Uterus (tissue), 4 donors: ENCODE measurements around the gene AP1S1. TPM values are rescaled to one million over a fixed set of nuclear protein-coding genes. Genes with fewer than 3 reads are reported as not detected.
A peak's percentile ranks its signal among the peaks of the same experiment; 100 is the strongest.
"Not testable (repeated sequence)": the region's sequence is repeated elsewhere in the genome, so short reads cannot be mapped to it uniquely, and the experiment has no call there.

Experiments used
- DNase-seq, 2 donors: peaks; one replicate each; pipeline ENCODE4 v3.0.0-alpha.2; 2019 to 2020
- H3K27ac ChIP-seq, 2 donors: fragments of 200-600 bp; sonication (generic); 1 replicate in 1 of 2; 2 replicates in 1 of 2; pipeline ENCODE4 v1.5.1; 2016 to 2018
- H3K27me3 ChIP-seq, 2 donors: fragments of 200-600 bp; sonication (generic); one replicate each; pipeline ENCODE4 v1.5.1; 2018 to 2019; ENCODE audit warnings: control low read depth in 1 of 2
- H3K36me3 ChIP-seq, 2 donors: fragments of 200-600 bp; sonication (generic); one replicate each; pipeline ENCODE4 v1.5.1; 2019; ENCODE audit warnings: control low read depth in 1 of 2
- H3K4me1 ChIP-seq, 2 donors: fragments of 200-600 bp; sonication (generic); one replicate each; pipeline ENCODE4 v1.5.1; 2018 to 2019; ENCODE audit warnings: control low read depth in 1 of 2
- H3K4me3 ChIP-seq, 2 donors: fragments of 200-600 bp; sonication (generic); 1 replicate in 1 of 2; 2 replicates in 1 of 2; pipeline ENCODE4 v1.5.1; 2018 to 2019; ENCODE audit warnings: mild to moderate bottlenecking in 1 of 2
- H3K9me3 ChIP-seq, 2 donors: fragments of 200-600 bp; sonication (generic); one replicate each; pipeline ENCODE4 v1.5.1; 2019; ENCODE audit warnings: control low read depth in 1 of 2
- CTCF ChIP-seq, 4 experiments: fragments of 200-600 bp in 2 of 4; fragments of 450-650 bp in 2 of 4; sonication (generic) in 2 of 4; IDR thresholded peaks; one replicate each; pipeline ENCODE4 v1.5.1; 2016 to 2019; ENCODE audit warnings: antibody characterized with exemption in 4 of 4, mild to moderate bottlenecking in 2 of 4, moderate library complexity in 1 of 4
- POLR2A ChIP-seq, 2 donors: fragments of 450-650 bp; IDR thresholded peaks; one replicate each; pipeline ENCODE4 v1.6.1; 2016; ENCODE audit warnings: antibody characterized with exemption in 2 of 2, mild to moderate bottlenecking in 1 of 2, moderate library complexity in 1 of 2
- intact Hi-C: fragments of 100-400 bp; cut with DNase I; formaldehyde crosslinking; loops from one replicate; pipeline ENCODE4 v1.15.1; 2023; ENCODE audit warnings: low total_unique reads
- total RNA-seq, 4 donors: library from RNA; depleted of rRNA in 3 of 4; stranded (reverse); fragments of >200 nt in 3 of 4; gene quantifications; one replicate each; pipeline versions ENCODE4 v1.1.0 to v1.2.4, GENCODE V29; 2014 to 2023
- donor health status: DM: yes; HTN: yes; CAD: no.

AP1S1 gene
- total RNA-seq, 4 donors from 2014 or later = 9.2 to 59.6 (median 30.2) TPM

DNA sequence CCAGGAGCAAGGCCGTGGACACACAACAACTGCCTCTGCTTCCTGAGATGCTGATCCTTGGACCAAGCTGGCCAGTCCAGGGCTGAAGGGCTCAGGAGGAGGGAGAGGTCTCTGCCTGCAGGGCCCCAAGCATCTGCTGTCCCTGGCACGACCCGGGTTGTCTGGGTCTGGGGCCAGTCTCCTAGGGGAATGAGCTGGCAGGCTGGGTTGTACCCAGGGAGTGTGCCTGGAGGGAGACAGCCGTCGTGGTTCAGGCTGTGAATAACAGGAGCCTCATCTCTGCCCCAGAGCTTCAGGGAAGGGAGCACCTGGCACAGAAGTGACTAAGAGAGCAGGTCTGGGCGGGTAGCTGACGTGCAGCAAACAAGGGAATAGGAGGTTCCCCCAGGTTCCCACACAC, 45.3 kb upstream of the AP1S1 start:
- H3K4me3 ChIP-seq = no peak overlapping the region
- H3K9me3 ChIP-seq = no peaks in the 10 kb centered on the region
- H3K27ac ChIP-seq = no peak overlapping the region
- no peak for TF ChIP-seq POLR2A (IDR thresholded peaks at IDR 0.05)
- TF ChIP-seq CTCF (IDR thresholded peaks at IDR 0.05) = no peak
- intact Hi-C loops = no loop called here
- no peaks in the 10 kb centered on the region for H3K27me3 ChIP-seq
- no peaks in the 10 kb centered on the region for H3K36me3 ChIP-seq
- DNase-seq = no peak
- H3K4me1 ChIP-seq = peaks cover 0 to 8% of the 10 kb centered on the region in 2 donors

- H3K4me3 ChIP-seq = no peak overlapping the region
- no peak overlapping the region for H3K27ac ChIP-seq
- DNase-seq = no peak
- H3K9me3 ChIP-seq = no peaks in the 10 kb centered on the region
- H3K27me3 ChIP-seq = no peaks in the 10 kb centered on the region
- intact Hi-C loops = no loop called here
- H3K36me3 ChIP-seq = no peaks in the 10 kb centered on the region
- TF ChIP-seq POLR2A (IDR thresholded peaks at IDR 0.05) (no peak), CTCF (IDR thresholded peaks at IDR 0.05) (no peak)
- H3K4me1 ChIP-seq = peaks cover 0 to 8% of the 10 kb centered on the region in 2 donors
These were observed 44.9 kb upstream of the AP1S1 start for GRCh38 chr7:101109368-101109767.

GRCh38 chr7:101111261-101111660, 43.0 kb upstream of the AP1S1 start:
- H3K36me3 ChIP-seq = no peaks in the 10 kb centered on the region
- TF ChIP-seq CTCF (IDR thresholded peaks at IDR 0.05) (no peak), POLR2A (IDR thresholded peaks at IDR 0.05) (no peak)
- intact Hi-C loops = no loop called here
- peak overlapping the region; percentile 70 to 87 for H3K27ac ChIP-seq
- DNase-seq = no peak
- H3K4me1 ChIP-seq = peaks cover 0 to 8% of the 10 kb centered on the region in 2 donors
- H3K27me3 ChIP-seq = no peaks in the 10 kb centered on the region
- H3K4me3 ChIP-seq = no peak overlapping the region
- no peaks in the 10 kb centered on the region for H3K9me3 ChIP-seq

- H3K36me3 ChIP-seq = no peaks in the 10 kb centered on the region
- DNase-seq = peak; percentile 55 to 81
- H3K4me3 ChIP-seq = no peak overlapping the region
- no peaks in the 10 kb centered on the region for H3K9me3 ChIP-seq
- no peak for TF ChIP-seq CTCF (IDR thresholded peaks at IDR 0.05)
- peak in 1 of 2 donors; percentile 4 for TF ChIP-seq POLR2A (IDR thresholded peaks at IDR 0.05)
- peaks cover 0 to 8% of the 10 kb centered on the region in 2 donors for H3K4me1 ChIP-seq
- intact Hi-C loops = no loop called here
- no peaks in the 10 kb centered on the region for H3K27me3 ChIP-seq
- peak overlapping the region; percentile 70 to 87 for H3K27ac ChIP-seq
These were observed 42.0 kb upstream of the AP1S1 start for GRCh38 chr7:101112233-101112632.

- H3K4me3 ChIP-seq, DNase-seq, H3K36me3 ChIP-seq, H3K9me3 ChIP-seq, intact Hi-C loops, H3K27me3 ChIP-seq, H3K4me1 ChIP-seq: not testable (repeated sequence)
- peak overlapping the region; percentile 70 to 87 for H3K27ac ChIP-seq
These were observed 41.1 kb upstream of the AP1S1 start for GRCh38 chr7:101113140-101113539.

DNA sequence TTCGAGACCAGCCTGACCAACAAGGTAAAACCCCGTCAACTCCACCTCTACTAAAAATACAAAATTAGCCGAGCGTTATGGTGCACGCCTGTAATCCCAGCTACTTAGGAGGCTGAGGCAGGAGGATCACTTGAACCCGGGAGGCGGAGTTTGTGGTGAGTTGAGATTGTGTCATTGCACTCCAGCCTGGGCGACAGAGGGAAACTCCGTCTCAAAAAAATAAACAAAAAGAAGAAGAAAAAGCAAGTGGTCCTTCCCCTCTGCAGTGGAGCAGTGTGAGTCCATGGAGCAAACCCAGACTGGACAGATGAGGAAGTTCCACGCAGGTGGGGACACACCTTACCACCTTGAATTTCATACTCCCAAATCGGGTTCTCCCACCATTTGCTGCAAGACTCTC, 40.4 kb upstream of the AP1S1 start:
- H3K27me3 ChIP-seq = no peaks in the 10 kb centered on the region
- peak overlapping the region in 1 of 2 donors; percentile 87 for H3K27ac ChIP-seq
- peaks cover 0 to 8% of the 10 kb centered on the region in 2 donors for H3K4me1 ChIP-seq
- intact Hi-C loops = no loop called here
- TF ChIP-seq POLR2A (IDR thresholded peaks at IDR 0.05) (no peak), CTCF (IDR thresholded peaks at IDR 0.05) (no peak)
- H3K36me3 ChIP-seq = no peaks in the 10 kb centered on the region
- no peaks in the 10 kb centered on the region for H3K9me3 ChIP-seq
- no peak overlapping the region for H3K4me3 ChIP-seq
- no peak for DNase-seq
